Jurkat, Clone E6-1 (cell line): ENCODE data around the gene SDF4.

ENCODE experiments used
- DNase-seq: peaks from one replicate; pipeline ENCODE4 v3.0.0-alpha.2; 2011; ENCODE audit warnings: low read depth, low spot score
- H3K4me3 ChIP-seq: 2 replicates; pipeline ENCODE4 v1.5.1; 2011; ENCODE audit warnings: mild to moderate bottlenecking, low read length, control low read depth, moderate library complexity

The SDF4 gene

DNA sequence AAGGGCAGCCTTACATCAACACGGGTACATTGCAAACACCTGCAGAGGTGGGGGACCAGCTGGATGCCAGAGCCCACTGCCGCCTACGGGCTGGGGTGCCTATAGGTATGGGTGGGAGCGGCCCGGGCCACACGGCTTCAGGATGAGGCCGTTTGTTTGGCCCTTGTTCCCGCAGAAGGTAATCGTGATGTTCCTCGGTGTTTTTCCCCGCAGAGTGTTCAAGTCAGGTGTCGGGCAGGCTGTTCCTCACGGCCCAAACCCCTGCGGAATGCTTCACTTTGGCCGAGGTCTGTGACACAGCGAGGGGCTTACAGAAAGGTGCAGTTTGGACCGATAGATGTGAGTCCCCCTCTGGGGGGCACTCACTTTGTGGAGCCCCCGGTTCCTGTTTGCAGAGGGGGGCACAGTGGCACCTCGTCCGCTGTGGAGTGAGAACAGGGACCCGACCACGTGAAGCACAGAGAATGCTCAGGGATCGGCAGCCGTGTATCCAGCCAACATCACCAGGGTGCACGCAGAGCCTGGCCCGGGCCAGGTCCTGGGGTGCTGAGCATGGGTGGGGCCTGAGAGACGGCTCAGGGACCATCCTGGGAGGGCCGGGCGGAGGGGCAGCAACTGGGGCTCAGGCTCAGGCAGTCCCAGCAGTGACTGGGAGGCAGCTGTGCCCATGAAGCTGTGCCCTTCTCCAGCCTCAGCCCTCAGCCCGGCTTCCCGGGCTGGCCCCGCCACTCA lies 58.6 kb downstream of the SDF4 start:
- DNase-seq, result no peak

DNA sequence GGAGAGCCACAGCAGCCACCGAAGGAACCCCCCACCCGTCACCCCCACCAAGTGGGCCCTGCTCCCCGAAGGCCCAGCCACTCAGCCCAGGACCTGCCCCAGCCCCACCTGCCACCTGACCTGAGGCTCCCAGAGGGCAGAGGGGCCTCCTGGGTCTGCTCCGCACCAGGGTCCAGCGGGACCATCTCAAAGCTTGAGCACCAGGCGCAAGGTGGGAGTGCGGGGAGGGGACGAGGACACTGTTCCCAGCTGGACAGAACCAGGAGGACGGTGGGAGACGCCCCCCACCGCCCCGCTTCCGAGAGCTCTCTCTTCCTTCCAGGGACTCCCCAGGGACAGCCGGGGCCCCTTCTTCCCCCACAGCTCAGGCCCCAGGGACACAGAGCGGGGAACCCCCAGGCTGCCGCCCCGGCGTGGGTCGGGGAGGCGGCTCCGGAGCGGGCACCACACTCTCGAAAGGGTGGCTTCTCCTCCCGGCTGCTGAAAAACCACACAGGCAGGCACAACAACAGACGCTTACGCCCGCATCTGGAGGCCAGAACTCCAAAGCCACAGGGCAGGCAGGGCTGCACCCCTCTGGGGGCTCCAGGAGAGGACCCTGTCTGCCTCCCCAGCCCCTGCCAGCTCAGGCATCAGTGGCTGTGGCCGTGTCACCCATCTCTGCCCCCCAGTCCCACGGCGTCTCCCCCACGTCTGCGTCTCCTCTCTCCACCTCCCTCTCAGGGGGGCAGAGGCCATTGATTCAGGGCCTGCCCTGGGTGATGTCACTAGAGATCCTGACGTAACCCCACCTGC lies 60.1 kb downstream of the SDF4 start:
- no peak overlapping the region for H3K4me3 ChIP-seq
- DNase-seq, result no peak

More for the DNA sequence above, 58.6 kb downstream of the SDF4 start:
- no peak overlapping the region for H3K4me3 ChIP-seq

DNA sequence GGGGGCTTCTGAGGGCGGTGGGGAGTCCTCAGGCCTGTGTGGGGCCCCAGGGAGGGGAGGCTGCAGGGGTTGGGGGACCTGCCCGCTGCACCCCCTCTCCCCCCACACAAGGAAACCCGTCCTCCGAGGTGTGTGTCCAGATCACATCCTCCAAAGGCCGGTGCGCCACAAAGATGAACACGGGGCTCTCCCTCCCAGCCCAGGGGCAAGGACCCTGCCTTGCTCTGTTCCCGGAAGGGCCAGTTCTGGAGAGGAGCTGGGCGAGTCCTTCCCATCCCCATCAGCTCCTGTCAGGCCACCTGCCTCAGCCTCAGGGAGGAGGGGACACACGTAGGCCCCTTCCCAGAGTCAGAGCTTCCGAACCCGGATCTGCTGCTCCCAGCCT lies 60.6 kb downstream of the SDF4 start:
- DNase-seq, result no peak
- H3K4me3 ChIP-seq, result no peak overlapping the region

DNA sequence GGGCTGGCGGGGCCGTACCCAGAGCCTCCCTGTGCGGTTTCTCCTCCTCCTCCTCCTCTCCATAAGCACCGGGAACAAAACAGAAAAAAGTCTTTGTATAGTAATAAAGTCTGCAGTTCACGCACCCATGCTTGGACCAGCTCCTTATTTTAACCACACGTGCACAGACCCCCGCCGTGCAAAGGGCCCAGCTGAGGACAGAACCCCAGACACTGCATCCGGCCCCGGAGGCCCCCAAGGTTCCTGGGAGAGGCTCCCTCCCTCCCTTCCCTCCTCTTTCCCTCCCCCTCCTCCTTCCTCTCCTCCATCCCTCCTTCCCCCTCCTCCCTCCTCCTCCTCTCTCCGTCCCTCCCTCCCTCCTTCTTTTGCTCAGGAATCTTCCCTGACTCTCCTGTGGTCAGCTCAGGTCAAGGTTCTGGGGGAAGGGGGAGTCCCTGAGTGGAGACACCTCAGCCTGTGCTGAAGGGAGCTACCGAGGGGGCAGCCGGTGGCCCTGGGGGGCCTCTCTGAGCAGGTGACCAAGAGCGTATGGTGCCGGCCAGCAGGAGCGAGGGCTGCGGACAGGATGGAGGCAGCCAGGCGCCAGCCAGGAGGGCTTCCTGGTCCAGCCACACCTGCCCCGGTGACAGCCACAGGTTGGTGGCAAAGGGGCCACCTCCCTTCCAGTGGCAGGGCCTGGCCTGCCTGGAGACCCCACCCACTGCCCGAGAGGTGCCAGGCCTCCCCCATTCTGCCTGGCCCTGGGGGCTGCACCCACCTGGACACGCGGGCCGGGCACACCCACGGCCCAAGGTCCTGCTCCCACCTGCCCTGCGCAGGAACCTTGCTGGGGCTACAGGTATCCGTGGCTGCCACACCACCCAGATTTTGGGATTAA lies 61.3 kb downstream of the SDF4 start:
- no peak for DNase-seq

GRCh38 chr1:1169429-1170214 lies 62.2 kb downstream of the SDF4 start:
- H3K4me3 ChIP-seq, result no peak overlapping the region
- no peak for DNase-seq

More for the DNA sequence above, 61.3 kb downstream of the SDF4 start:
- H3K4me3 ChIP-seq, result no peak overlapping the region

DNA sequence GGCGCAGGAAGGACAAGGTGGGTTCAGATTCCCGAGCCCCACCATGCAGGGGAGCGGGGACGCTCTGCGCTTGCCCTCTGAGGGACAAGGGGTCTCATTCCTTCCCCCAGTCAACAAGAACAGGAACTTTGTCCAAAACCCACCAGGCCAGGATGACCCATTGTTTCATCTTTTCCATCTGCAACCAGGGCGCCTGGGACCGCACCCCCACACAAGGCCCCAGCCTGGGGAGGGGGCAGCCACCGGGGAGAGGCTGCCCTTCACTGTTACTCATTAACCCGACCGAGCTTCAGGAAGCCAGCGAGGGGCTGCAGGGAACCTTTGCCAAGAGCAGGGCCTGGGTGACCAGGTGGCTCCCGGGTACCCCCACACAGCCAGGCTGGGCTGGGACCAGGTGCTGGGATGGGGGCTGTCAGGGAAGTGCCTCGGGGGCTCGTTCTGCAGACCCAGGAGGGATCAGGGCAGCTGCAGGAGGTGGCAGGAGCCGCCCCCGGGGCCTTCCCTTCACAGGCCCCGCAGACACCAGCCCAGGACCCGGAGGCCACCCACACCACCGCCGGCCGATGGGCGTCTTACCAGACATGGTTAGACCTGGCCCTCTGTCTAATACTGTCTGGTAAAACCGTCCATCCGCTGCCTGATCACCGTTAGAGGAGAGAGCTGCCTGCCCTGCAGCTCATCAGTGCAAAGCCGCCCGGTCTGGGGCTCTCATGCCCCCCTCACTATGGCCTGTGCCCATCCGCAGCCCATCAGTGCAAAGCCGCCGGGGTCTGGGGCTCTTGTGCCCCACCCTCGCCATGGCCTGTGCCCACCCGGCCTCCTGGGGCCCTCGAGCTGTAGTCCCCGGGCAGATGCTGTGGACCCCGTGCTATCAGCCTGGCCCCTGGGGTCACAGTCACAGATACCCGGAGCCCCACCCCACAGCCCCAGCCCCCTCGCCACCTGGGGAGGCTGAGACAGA lies 63.1 kb downstream of the SDF4 start:
- no peak for DNase-seq
- H3K4me3 ChIP-seq, result no peak overlapping the region

DNA sequence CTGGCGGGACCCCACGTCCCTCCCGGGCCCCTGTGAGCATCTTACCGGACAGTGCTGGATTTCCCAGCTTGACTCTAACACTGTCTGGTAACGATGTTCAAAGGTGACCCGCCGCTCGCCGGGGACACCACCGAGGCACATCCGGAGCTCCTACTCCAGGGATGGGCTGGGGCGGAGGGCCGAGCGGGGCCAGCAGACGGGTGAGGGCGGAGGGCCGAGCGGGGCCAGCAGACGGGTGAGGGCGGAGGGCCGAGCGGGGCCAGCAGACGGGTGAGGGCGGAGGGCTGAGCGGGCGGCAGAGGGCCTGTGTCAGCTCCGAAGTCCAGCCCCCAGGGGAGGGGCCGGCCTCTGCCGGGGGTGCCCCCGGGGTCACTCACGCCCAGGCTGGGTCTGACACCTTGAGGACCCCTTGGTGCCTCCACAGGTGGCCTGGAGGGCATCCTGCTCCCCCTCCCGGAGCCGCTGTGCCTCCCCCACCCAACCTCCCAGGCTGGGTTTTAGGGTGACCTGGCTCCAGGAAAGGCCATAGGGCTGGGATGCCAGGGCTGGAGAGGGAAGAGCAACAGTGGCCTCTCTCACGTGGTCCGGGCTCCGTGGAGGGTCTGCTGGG lies 63.9 kb downstream of the SDF4 start:
- no peak for DNase-seq
- H3K4me3 ChIP-seq, result no peak overlapping the region

DNA sequence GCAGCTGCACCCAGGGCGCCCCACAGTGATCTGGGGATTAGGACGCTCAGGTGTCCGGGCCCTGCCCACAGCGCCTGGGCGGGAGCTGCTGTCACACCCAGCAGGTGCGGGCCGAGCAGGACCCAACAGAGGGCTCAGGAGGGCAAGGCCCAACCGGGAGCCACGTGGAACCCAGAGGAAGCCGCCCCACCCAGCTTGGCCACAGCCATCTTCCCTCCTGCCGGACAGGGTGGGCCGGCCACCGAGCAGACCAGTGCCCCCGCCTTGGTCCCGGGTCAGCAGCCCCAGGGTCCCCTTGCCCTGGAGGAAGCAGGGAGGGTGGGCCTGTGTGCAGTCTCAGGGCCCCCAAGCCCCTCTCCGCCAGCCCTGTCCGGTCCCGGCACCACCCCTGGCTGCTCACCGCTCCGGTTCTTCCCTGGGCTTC lies 64.4 kb downstream of the SDF4 start:
- no peak overlapping the region for H3K4me3 ChIP-seq

More for the DNA sequence above, 64.4 kb downstream of the SDF4 start:
- no peak for DNase-seq
